ENCODE data around the gene GTPBP8. TPM values are rescaled to one million over a fixed set of nuclear protein-coding genes. Genes with fewer than 3 reads are reported as not detected.

Gene GTPBP8
- total RNA-seq (2022) (9.3 and 10.7 TPM in 2 replicates), Bru-seq, nascent RNA (percentile 76 among the genes with signal in this experiment), BruChase-seq, experiment 1, labeled RNA remaining after a 6-hour chase (percentile 59 among the genes with signal in this experiment), BruChase-seq, experiment 2, labeled RNA remaining after a 2-hour chase (percentile 70 among the genes with signal in this experiment)
- long read RNA-seq, transcript GTPBP8-207 (5 exons, 715 nt), result minor isoform, 5 of 34 reads
- long read RNA-seq, transcript GTPBP8-203 (6 exons, 1,360 nt), result major isoform, 21 of 34 reads
- long read RNA-seq, partial matches to known transcripts, result 1 of 34 reads
- long read RNA-seq, other reads (novel, unspliced or antisense), result 2 of 34 reads

GRCh38 chr3:112990672-112991602, at the start of gene GTPBP8:
Gene GTPBP8 (plus strand): TSS chr3:112990984. CDS start chr3:112991000, 16 bp downstream.
- peaks cover 17% of the 10 kb centered on the region for H3K36me3 Mint-ChIP-seq (ENCODE audit: insufficient read depth, unreplicated experiment)
- ChIA-PET POLR2A (interaction anchor here (0.7 to 4.6 kb wide), 24 partner anchors 10 to 754 kb away, joined by 3 to 93 read pairs (median 4); partner anchors contain the start of genes ATG3, CD200R1L and SLC35A5), CTCF (interaction anchor here (0.6 to 2.2 kb wide), 7 partner anchors 12 to 409 kb away, joined by 3 to 9 read pairs (median 5); no protein-coding TSS in a partner anchor)
- peak; percentile 92 for DNase-seq (ENCODE audit: unreplicated experiment)
- no peaks in the 10 kb centered on the region for H3K9me3 Mint-ChIP-seq (ENCODE audit: unreplicated experiment)
- H3K4me3 Mint-ChIP-seq (ENCODE audit: unreplicated experiment), result peak within 1 kb of the TSS; percentile 78
- TSS peak; percentile 74 for BruUV-seq (replicated peaks)
- intact Hi-C loops (cut with micrococcal nuclease), result no loop called here
- H3K27ac Mint-ChIP-seq (ENCODE audit: low read depth, unreplicated experiment), result peak within 1 kb of the TSS; percentile 91
- H3K27me3 Mint-ChIP-seq (ENCODE audit: insufficient read depth, unreplicated experiment), result peaks cover 9% of the 10 kb centered on the region
- TF ChIP-seq CTCF (IDR thresholded peaks at IDR 0.05; ENCODE audit: unreplicated experiment), result no peak
- peaks cover 18% of the 10 kb centered on the region for H3K4me1 Mint-ChIP-seq (ENCODE audit: insufficient read depth, unreplicated experiment)

- Mint-ChIP-seq H3K36me3 (ENCODE audit: insufficient read depth, unreplicated experiment) (no peaks in the 10 kb centered on the region), H3K27ac (ENCODE audit: low read depth, unreplicated experiment) (no peak overlapping the region), H3K9me3 (ENCODE audit: unreplicated experiment) (no peaks in the 10 kb centered on the region), H3K27me3 (ENCODE audit: insufficient read depth, unreplicated experiment) (peaks cover 40% of the 10 kb centered on the region), H3K4me1 (ENCODE audit: insufficient read depth, unreplicated experiment) (no peaks in the 10 kb centered on the region), H3K4me3 (ENCODE audit: unreplicated experiment) (no peak overlapping the region)
- intact Hi-C loops (cut with micrococcal nuclease), result no loop called here
- BruUV-seq (replicated peaks), result no TSS peak
- no peak for DNase-seq (ENCODE audit: unreplicated experiment)
- ChIA-PET POLR2A (no interaction called here), CTCF (interaction anchor here (0.9 to 1.1 kb wide), 2 partner anchors 31 to 306 kb away, joined by 3 to 5 read pairs; no protein-coding TSS in a partner anchor)
- no peak for TF ChIP-seq CTCF (IDR thresholded peaks at IDR 0.05; ENCODE audit: unreplicated experiment)
These were observed 42.4 kb upstream of the GTPBP8 start for GRCh38 chr3:112948346-112948838.

GRCh38 chr3:112956351-112956750, 34.4 kb upstream of the GTPBP8 start:
- no TSS peak for BruUV-seq (replicated peaks)
- TF ChIP-seq CTCF (IDR thresholded peaks at IDR 0.05; ENCODE audit: unreplicated experiment), result no peak
- POLR2A ChIA-PET, result no interaction called here
- no peak for DNase-seq (ENCODE audit: unreplicated experiment)
- CTCF ChIA-PET, result interaction anchor here (0.8 kb wide), 1 partner anchor 80 kb away, joined by 3 read pairs; no protein-coding TSS in a partner anchor
- Mint-ChIP-seq H3K36me3 (ENCODE audit: insufficient read depth, unreplicated experiment) (no peaks in the 10 kb centered on the region), H3K4me1 (ENCODE audit: insufficient read depth, unreplicated experiment) (no peaks in the 10 kb centered on the region), H3K4me3 (ENCODE audit: unreplicated experiment) (no peak overlapping the region), H3K9me3 (ENCODE audit: unreplicated experiment) (no peaks in the 10 kb centered on the region), H3K27ac (ENCODE audit: low read depth, unreplicated experiment) (no peak overlapping the region), H3K27me3 (ENCODE audit: insufficient read depth, unreplicated experiment) (peaks cover 73% of the 10 kb centered on the region)
- intact Hi-C loops (cut with micrococcal nuclease), result no loop called here

Measured in MCF 10A (cell line).